Esophagus muscularis mucosa (tissue), 4 donors: ENCODE results near the gene IKZF1. TPM values are rescaled to one million over a fixed set of nuclear protein-coding genes. Genes with fewer than 3 reads are reported as not detected.

ENCODE experiments used
- DNase-seq: peaks from one replicate; pipeline ENCODE4 v3.0.0-alpha.2; 2017; ENCODE audit errors: extremely low spot score
- H3K27ac ChIP-seq, 4 donors: fragments of 200-600 bp; sonication (generic); replicated peaks in 1 of 4; 1 replicate in 3 of 4; 2 replicates in 1 of 4; pipeline ENCODE4 v1.5.1; 2016 to 2019; ENCODE audit warnings: mild to moderate bottlenecking in 1 of 4
- H3K27me3 ChIP-seq, 4 donors: fragments of 200-600 bp; sonication (generic); one replicate each; pipeline versions ENCODE4 v1.5.1 to v1.6.0; 2016 to 2019
- H3K36me3 ChIP-seq, 4 donors: fragments of 200-600 bp; sonication (generic); one replicate each; pipeline ENCODE4 v1.5.1; 2016 to 2019
- H3K4me1 ChIP-seq, 4 donors: fragments of 200-600 bp; sonication (generic); one replicate each; pipeline ENCODE4 v1.5.1; 2016 to 2019
- H3K4me3 ChIP-seq, 4 donors: fragments of 200-600 bp; sonication (generic); 1 replicate in 2 of 4; 2 replicates in 2 of 4; pipeline ENCODE4 v1.5.1; 2016 to 2019; ENCODE audit warnings: mild to moderate bottlenecking in 4 of 4, moderate library complexity in 1 of 4
- H3K9me3 ChIP-seq, 4 donors: fragments of 200-600 bp; sonication (generic); 1 replicate in 3 of 4; 2 replicates in 1 of 4; pipeline ENCODE4 v1.5.1; 2016 to 2019
- CTCF ChIP-seq, 3 experiments: fragments of 200-600 bp in 2 of 3; fragments of 450-650 bp in 1 of 3; sonication (generic) in 2 of 3; IDR thresholded peaks; one replicate each; pipeline ENCODE4 v1.5.1; 2017 to 2019; ENCODE audit warnings: antibody characterized with exemption in 3 of 3, mild to moderate bottlenecking in 2 of 3, moderate library complexity in 1 of 3
- EP300 ChIP-seq: sonication (generic); formaldehyde crosslinking; IDR thresholded peaks from one replicate; pipeline ENCODE4 v1.6.1; 2017; ENCODE audit warnings: antibody characterized with exemption
- POLR2A ChIP-seq: fragments of 450-650 bp; IDR thresholded peaks from one replicate; pipeline ENCODE4 v1.6.1; 2017; ENCODE audit warnings: antibody characterized with exemption, moderate library complexity, mild to moderate bottlenecking, low read depth
- POLR2AphosphoS5 ChIP-seq, 2 donors: sonication (generic); formaldehyde crosslinking; IDR thresholded peaks; one replicate each; pipeline ENCODE4 v1.6.1; 2017; ENCODE audit warnings: antibody characterized with exemption in 2 of 2
- WGBS: methylation state at CpG from one replicate; pipeline ENCODE4 v1.1.5; 2018; 5-methylcytosine and 5-hydroxymethylcytosine counted together
- intact Hi-C: fragments of 100-400 bp; cut with DNase I; formaldehyde crosslinking; loops from one replicate; pipeline ENCODE4 v1.15.1; 2023
- total RNA-seq, 4 donors: library from RNA; depleted of rRNA; stranded (reverse); fragments of >200 nt; gene quantifications; one replicate each; pipeline versions ENCODE4 v1.1.0 to v1.2.1, GENCODE V29; 2016

Gene IKZF1
- total RNA-seq, 4 donors from 2014 or later = 3.6 to 17.7 (median 9.2) TPM

- DNase-seq = no peak
- WGBS = 82% methylated on average over 10 of the region's 10 CpGs
- intact Hi-C loops = no loop called here
- Histone ChIP-seq H3K27me3 (peaks cover 0 to 26% (median 0%) of the 10 kb centered on the region in 4 donors), H3K27ac (no peak overlapping the region), H3K36me3 (no peaks in the 10 kb centered on the region), H3K9me3 (no peaks in the 10 kb centered on the region), H3K4me1 (no peaks in the 10 kb centered on the region), H3K4me3 (no peak overlapping the region)
- TF ChIP-seq EP300 (no peak), POLR2AphosphoS5 (IDR thresholded peaks at IDR 0.05) (no peak), CTCF (IDR thresholded peaks at IDR 0.05) (no peak), POLR2A (no peak)
These were observed 22.9 kb downstream of the IKZF1 start for GRCh38 chr7:50327443-50327842.

GRCh38 chr7:50329775-50330174 lies 25.3 kb downstream of the IKZF1 start:
- no peaks in the 10 kb centered on the region for H3K4me1 ChIP-seq
- H3K27ac ChIP-seq = no peak overlapping the region
- H3K4me3 ChIP-seq = no peak overlapping the region
- 74% methylated on average over 9 of the region's 9 CpGs for WGBS
- H3K9me3 ChIP-seq = no peaks in the 10 kb centered on the region
- DNase-seq = no peak
- intact Hi-C loops = no loop called here
- H3K27me3 ChIP-seq = peaks cover 0 to 24% (median 0%) of the 10 kb centered on the region in 4 donors
- H3K36me3 ChIP-seq = no peaks in the 10 kb centered on the region
- no peak for TF ChIP-seq CTCF (IDR thresholded peaks at IDR 0.05)
- TF ChIP-seq POLR2A = no peak
- no peak for TF ChIP-seq EP300
- TF ChIP-seq POLR2AphosphoS5 (IDR thresholded peaks at IDR 0.05) = no peak

- Histone ChIP-seq H3K27ac (no peak overlapping the region), H3K36me3 (no peaks in the 10 kb centered on the region), H3K9me3 (no peaks in the 10 kb centered on the region), H3K27me3 (peaks cover 0 to 24% (median 0%) of the 10 kb centered on the region in 4 donors), H3K4me3 (no peak overlapping the region), H3K4me1 (no peaks in the 10 kb centered on the region)
- TF ChIP-seq POLR2A = no peak
- no peak for TF ChIP-seq POLR2AphosphoS5 (IDR thresholded peaks at IDR 0.05)
- TF ChIP-seq CTCF (IDR thresholded peaks at IDR 0.05) = no peak
- TF ChIP-seq EP300 = no peak
- no peak for DNase-seq
- 56% methylated on average over 4 of the region's 4 CpGs for WGBS
- intact Hi-C loops = no loop called here
These were observed 25.7 kb downstream of the IKZF1 start for GRCh38 chr7:50330254-50330653.

- Histone ChIP-seq H3K36me3 (no peaks in the 10 kb centered on the region), H3K27me3 (peaks cover 0 to 26% (median 0%) of the 10 kb centered on the region in 4 donors), H3K27ac (no peak overlapping the region), H3K9me3 (no peaks in the 10 kb centered on the region), H3K4me3 (no peak overlapping the region), H3K4me1 (no peaks in the 10 kb centered on the region)
- intact Hi-C loops = no loop called here
- 63% methylated on average over 3 of the region's 3 CpGs for WGBS
- no peak for DNase-seq
- TF ChIP-seq EP300 (no peak), POLR2A (no peak), CTCF (IDR thresholded peaks at IDR 0.05) (no peak), POLR2AphosphoS5 (IDR thresholded peaks at IDR 0.05) (no peak)
These were observed 26.2 kb downstream of the IKZF1 start for GRCh38 chr7:50330696-50331095.

GRCh38 chr7:50331564-50332208 lies 27.2 kb downstream of the IKZF1 start:
- whole genome bisulfite sequencing = 58% methylated on average over 2 of the region's 2 CpGs
- Histone ChIP-seq H3K4me1 (no peaks in the 10 kb centered on the region), H3K36me3 (no peaks in the 10 kb centered on the region), H3K4me3 (no peak overlapping the region), H3K27me3 (peaks cover 0 to 34% (median 0%) of the 10 kb centered on the region in 4 donors), H3K27ac (no peak overlapping the region), H3K9me3 (no peaks in the 10 kb centered on the region)
- intact Hi-C loops = no loop called here
- DNase-seq = no peak
- no peak for TF ChIP-seq EP300
- no peak for TF ChIP-seq CTCF (IDR thresholded peaks at IDR 0.05)
